22Rv1 (cell line): Measurements from ENCODE around the gene PUM2.

Experiments
- H3K27ac ChIP-seq: fragments of 450-650 bp; 2 replicates; pipeline ENCODE4 v1.5.1; 2017
- ZFX ChIP-seq: fragments of 450-650 bp; IDR thresholded peaks from 2 replicates; pipeline ENCODE4 v1.6.1; 2017; ENCODE audit warnings: antibody characterized with exemption, borderline replicate concordance
- TF ChIP-seq, protein P1 (sequence below): fragments of 450-650 bp; IDR thresholded peaks from 2 replicates; pipeline ENCODE4 v1.5.1; 2017; ENCODE audit warnings: mild to moderate bottlenecking

Gene PUM2

DNA sequence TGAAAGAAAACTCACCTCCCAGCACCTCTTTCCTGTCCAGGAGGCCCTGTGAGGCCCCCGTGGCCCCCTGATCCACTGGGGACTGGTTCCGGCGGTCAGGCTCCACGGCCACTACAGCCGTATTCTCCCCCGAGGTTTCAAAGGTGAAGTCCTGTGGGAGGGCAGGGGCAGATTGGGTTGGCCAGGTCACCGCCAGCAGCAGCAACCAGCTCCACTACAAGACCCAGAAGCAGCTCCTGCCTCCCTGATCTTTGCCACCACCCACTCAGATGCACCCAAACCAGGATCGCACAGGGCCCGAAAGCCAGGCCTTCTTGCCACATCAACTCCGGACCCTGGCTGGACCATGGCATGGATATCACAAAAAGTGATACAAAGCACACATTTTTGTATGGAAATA is 147.6 kb downstream of the PUM2 start:
- TF ChIP-seq ZFX, result no peak
- no peak overlapping the region for H3K27ac ChIP-seq

DNA sequence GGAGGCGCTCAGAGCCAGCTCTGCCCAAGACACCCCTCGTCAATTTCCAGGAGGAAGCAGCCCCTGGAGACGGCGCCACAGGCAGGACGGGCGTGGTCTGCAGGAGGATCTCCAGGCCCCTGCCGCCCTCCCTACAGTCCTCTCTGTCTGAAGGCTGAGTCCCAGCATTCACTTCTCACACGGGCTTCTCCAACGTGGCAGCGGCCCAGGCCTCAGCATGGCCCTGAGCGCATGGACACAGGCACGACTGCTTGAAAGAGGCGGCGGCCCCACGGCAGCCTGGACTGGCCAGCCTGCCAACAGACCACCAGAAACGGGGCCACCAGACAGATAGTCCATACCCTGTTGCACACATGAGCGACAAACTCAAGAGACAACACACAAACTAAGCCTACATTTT is 149.0 kb downstream of the PUM2 start:
- no peak overlapping the region for H3K27ac ChIP-seq
- TF ChIP-seq ZFX, result no peak
- TF ChIP-seq, protein P1, sequence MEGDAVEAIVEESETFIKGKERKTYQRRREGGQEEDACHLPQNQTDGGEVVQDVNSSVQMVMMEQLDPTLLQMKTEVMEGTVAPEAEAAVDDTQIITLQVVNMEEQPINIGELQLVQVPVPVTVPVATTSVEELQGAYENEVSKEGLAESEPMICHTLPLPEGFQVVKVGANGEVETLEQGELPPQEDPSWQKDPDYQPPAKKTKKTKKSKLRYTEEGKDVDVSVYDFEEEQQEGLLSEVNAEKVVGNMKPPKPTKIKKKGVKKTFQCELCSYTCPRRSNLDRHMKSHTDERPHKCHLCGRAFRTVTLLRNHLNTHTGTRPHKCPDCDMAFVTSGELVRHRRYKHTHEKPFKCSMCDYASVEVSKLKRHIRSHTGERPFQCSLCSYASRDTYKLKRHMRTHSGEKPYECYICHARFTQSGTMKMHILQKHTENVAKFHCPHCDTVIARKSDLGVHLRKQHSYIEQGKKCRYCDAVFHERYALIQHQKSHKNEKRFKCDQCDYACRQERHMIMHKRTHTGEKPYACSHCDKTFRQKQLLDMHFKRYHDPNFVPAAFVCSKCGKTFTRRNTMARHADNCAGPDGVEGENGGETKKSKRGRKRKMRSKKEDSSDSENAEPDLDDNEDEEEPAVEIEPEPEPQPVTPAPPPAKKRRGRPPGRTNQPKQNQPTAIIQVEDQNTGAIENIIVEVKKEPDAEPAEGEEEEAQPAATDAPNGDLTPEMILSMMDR, result no peak

DNA sequence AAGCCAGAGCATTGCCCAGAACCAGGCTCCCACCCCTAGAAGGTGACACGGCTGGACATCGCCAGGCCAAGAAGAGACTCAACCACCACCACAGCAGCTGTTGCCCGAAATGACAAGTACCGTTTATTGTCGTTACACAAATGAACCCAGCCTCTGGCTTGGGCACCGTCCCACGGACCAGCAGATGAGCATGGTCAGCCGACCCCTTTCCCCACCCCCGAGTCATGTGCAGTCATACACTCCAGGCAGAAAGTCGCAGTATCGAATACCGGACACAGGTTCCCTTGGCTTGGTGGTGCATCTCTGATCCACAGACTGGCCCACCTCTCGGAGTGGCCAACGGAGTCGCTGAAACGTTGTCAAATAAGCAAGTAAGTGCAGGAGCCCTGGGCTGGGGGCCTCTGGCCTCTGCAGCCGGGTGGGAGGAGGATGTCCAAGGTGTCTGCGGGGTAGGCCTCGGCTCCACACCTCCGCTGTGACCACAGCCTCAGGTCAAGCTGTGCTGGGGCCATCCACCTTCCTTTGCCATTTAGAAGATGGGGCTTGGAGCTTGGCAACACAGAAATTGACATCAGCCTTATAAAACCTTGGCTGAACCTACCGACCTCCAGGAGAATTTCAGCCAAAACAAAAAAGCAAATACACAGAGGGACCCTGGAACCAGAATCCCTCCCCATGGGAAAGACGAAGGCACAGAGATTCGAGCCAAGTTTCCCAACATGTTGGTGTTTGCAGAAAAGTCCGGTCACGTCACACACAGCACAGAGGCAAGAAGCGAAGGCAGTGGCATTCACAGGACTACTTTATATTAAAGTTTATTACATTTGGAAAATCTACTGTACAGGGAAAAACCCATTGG is 149.7 kb downstream of the PUM2 start:
- TF ChIP-seq, protein P1, result no peak
- no peak for TF ChIP-seq ZFX
- H3K27ac ChIP-seq, result no peak overlapping the region

DNA sequence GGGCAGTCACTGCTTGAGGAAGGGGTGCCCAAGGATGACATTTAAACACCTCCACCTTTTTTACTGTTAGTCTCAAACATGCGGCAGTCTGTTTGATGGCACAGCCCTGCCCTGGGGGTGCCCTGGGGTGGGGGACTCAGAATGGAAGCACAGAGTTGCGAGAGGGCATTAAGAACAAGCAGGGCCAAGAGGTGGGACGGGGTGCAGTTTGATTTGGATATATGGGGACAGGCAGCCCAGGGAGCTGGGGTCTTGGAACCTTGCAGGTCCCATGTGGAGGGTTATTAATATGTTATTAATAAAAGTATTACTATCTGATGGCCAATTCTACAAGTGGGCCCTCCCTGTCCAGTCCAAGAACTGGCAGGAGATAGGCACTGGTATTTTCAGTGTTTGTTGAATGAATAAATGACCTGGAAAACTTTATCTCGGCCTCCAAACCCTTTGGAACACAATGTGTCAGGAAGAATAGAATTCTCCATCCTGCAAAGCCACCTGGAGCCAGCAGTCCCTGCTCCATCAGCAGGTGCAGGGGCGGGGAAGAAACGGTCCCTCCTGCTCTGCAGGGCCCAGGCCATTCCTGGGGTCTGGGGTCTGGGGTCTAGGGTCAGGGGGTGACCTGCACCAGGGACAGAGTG is 150.9 kb downstream of the PUM2 start:
- no peak overlapping the region for H3K27ac ChIP-seq
- TF ChIP-seq, protein P1, result no peak
- TF ChIP-seq ZFX, result no peak

DNA sequence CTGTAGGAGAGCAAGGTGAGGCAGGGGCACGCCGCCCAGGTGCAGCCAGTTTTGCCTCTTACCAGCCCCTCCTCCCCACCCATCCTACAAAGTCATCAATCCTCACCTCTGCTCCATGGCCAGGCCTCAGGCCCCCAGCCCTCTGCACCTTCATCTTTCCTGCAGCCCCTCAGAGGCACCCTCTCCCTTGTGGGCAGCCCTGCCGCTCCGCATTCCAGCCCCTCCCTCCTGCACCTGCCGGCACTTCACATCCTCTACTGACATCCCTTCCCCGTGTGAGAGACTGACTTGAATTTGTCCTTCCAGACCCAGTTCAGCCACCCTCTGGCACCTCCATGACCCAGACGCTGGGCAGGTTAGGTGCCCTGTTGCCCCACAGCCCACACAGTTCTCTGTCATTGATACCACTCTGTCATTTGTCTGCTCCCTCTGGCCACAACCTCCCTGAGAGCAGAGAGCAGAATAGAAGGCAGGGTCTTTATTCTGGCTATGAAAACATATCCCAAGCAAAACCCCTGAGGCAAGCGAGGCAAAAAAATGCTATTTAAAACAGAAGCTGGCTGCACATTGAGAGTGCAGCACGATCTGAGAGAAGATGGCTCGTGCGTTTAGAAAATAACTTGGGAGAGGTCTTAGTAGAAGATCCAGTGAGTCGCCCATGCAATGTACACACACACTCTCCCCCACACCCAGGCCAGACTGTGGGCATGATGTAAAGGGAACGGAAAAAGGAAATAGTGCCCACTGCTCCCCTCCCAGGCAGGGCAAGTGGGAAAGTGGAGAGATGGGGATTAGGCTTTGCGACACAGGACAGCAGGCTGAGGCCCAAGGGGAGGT is 151.6 kb downstream of the PUM2 start:
- no peak overlapping the region for H3K27ac ChIP-seq
- no peak for TF ChIP-seq ZFX
- TF ChIP-seq, protein P1, result no peak
